IMR-90 (cell line): ENCODE results near the gene ZNF622. TPM values are rescaled to one million over a fixed set of nuclear protein-coding genes. Genes with fewer than 3 reads are reported as not detected.

Experiments
- ATAC-seq: fragments of 200-7000 bp; cut with Tn5 transposase; 2 replicates; pipeline ENCODE4 v1.9.1; 2020; ENCODE audit warnings: low read depth, mild to moderate bottlenecking, moderate library complexity
- BruUV-seq: library from RNA; stranded (reverse); fragments of 400-500 nt; replicated peaks from 2 replicates; lab custom pipeline; 2021; lab: Mats Ljungman, UMichigan
- CTCF ChIA-PET: fragments of 300-600 bp; formaldehyde crosslinking; extraction: SDS; loops from one replicate; lab custom pipeline; 2021; ENCODE audit warnings: antibody characterized with exemption; lab: Yijun Ruan, JAX
- POLR2A ChIA-PET: fragments of 300-600 bp; sonication (Branson Sonifier 250); formaldehyde crosslinking; loops from one replicate; lab custom pipeline; 2022; ENCODE audit warnings: antibody characterized with exemption; ENCODE audit not compliant: unreplicated experiment; lab: Charles Lee
- DNase-seq: peaks from one replicate; pipeline ENCODE4 v3.0.0; 2013
- H2AFZ ChIP-seq: replicated peaks from 2 replicates; pipeline ENCODE3; 2013; ENCODE audit warnings: low read length, mild to moderate bottlenecking; ENCODE audit not compliant: poor library complexity
- H2AK5ac ChIP-seq: 2 replicates; pipeline ENCODE4 v1.6.1; 2013; ENCODE audit warnings: low read depth, low read length, inconsistent platforms
- H2AK9ac ChIP-seq: replicated peaks from 2 replicates; pipeline ENCODE3; 2013; ENCODE audit warnings: mild to moderate bottlenecking, low read depth, low read length, moderate library complexity; ENCODE audit not compliant: poor library complexity
- H2BK120ac ChIP-seq: 2 replicates; pipeline ENCODE4 v1.6.1; 2013; ENCODE audit warnings: low read depth, low read length, inconsistent platforms
- H2BK15ac ChIP-seq: 3 replicates; pipeline ENCODE4 v1.6.1; 2013; ENCODE audit warnings: low read depth, low read length, inconsistent platforms
- H2BK20ac ChIP-seq: 2 replicates; pipeline ENCODE4 v1.6.1; 2013; ENCODE audit warnings: low read depth, mild to moderate bottlenecking, inconsistent platforms, low read length, moderate library complexity
- H2BK5ac ChIP-seq: 2 replicates; pipeline ENCODE4 v1.6.1; 2013; ENCODE audit warnings: mild to moderate bottlenecking, low read depth, low read length, inconsistent platforms; ENCODE audit not compliant: poor library complexity, severe bottlenecking
- H3K14ac ChIP-seq: replicated peaks from 2 replicates; pipeline ENCODE4 v1.6.1; 2013; ENCODE audit warnings: low read depth, low read length, inconsistent platforms
- H3K18ac ChIP-seq: 2 replicates; pipeline ENCODE4 v1.6.1; 2013; ENCODE audit warnings: low read depth, low read length, control low read depth
- H3K23ac ChIP-seq: 2 replicates; pipeline ENCODE4 v1.6.1; 2013; ENCODE audit warnings: low read depth, low read length, inconsistent platforms
- H3K27ac ChIP-seq: 2 replicates; pipeline ENCODE4 v1.5.1; 2013; ENCODE audit warnings: mild to moderate bottlenecking, control low read depth, low read length; ENCODE audit not compliant: insufficient read depth
- H3K27me3 ChIP-seq: 2 replicates; pipeline ENCODE4 v1.6.1; 2013; ENCODE audit warnings: low read length; ENCODE audit not compliant: control insufficient read depth, insufficient read depth
- H3K36me3 ChIP-seq: 2 replicates; pipeline ENCODE4 v1.6.1; 2013; ENCODE audit warnings: low read length, mixed read lengths; ENCODE audit not compliant: control insufficient read depth, insufficient read depth
- H3K4ac ChIP-seq: 2 replicates; pipeline ENCODE4 v1.6.1; 2013; ENCODE audit warnings: low read depth, low read length, inconsistent platforms
- H3K4me1 ChIP-seq: 2 replicates; pipeline ENCODE4 v1.6.1; 2013; ENCODE audit warnings: low read length, mixed read lengths; ENCODE audit not compliant: control insufficient read depth, insufficient read depth
- H3K4me2 ChIP-seq: 2 replicates; pipeline ENCODE4 v1.6.1; 2013; ENCODE audit warnings: low read depth, mild to moderate bottlenecking, control low read depth, low read length, moderate library complexity
- H3K4me3 ChIP-seq: 2 replicates; pipeline ENCODE4 v1.5.1; 2013; ENCODE audit warnings: low read depth, mild to moderate bottlenecking, control low read depth, low read length, moderate library complexity; ENCODE audit not compliant: insufficient read depth
- H3K56ac ChIP-seq: 2 replicates; pipeline ENCODE4 v1.6.1; 2013; ENCODE audit warnings: low read length, inconsistent platforms; ENCODE audit not compliant: insufficient read depth; ENCODE audit errors: extremely low read depth
- H3K79me1 ChIP-seq, 2 experiments: 2 replicates each; pipeline ENCODE4 v1.6.1; 2013; ENCODE audit warnings: low read length in 2 of 2, inconsistent platforms in 1 of 2, low read depth in 1 of 2
- H3K9ac ChIP-seq: 2 replicates; pipeline ENCODE4 v1.6.1; 2013; ENCODE audit warnings: low read depth, low read length, control low read depth
- H3K9me1 ChIP-seq: 2 replicates; pipeline ENCODE4 v1.6.1; 2013; ENCODE audit warnings: low read length, inconsistent platforms; ENCODE audit not compliant: insufficient read depth
- H3K9me3 ChIP-seq: 2 replicates; pipeline ENCODE4 v1.6.1; 2013; ENCODE audit warnings: low read length; ENCODE audit not compliant: control insufficient read depth, insufficient read depth
- H4K20me1 ChIP-seq: 2 replicates; pipeline ENCODE4 v1.6.1; 2013; ENCODE audit warnings: low read length, inconsistent platforms; ENCODE audit not compliant: insufficient read depth
- H4K5ac ChIP-seq: 2 replicates; pipeline ENCODE4 v1.6.1; 2013; ENCODE audit warnings: mild to moderate bottlenecking, low read depth, low read length, control low read depth
- H4K8ac ChIP-seq, 2 experiments: 2 replicates each; pipeline ENCODE4 v1.6.1; 2013; ENCODE audit warnings: low read depth in 2 of 2, low read length in 2 of 2, control low read depth in 1 of 2, inconsistent platforms in 1 of 2
- H4K91ac ChIP-seq: 2 replicates; pipeline ENCODE4 v1.6.1; 2013; ENCODE audit warnings: low read depth, low read length, inconsistent platforms; ENCODE audit not compliant: insufficient read depth
- BHLHE40 ChIP-seq: fragments of 150-350 bp; IDR thresholded peaks from 2 replicates; pipeline ENCODE4 v1.6.1; 2016; ENCODE audit warnings: mild to moderate bottlenecking, low read depth, low read length
- CEBPB ChIP-seq: IDR thresholded peaks from 2 replicates; pipeline ENCODE4 v1.6.1; 2012; ENCODE audit warnings: low read depth, low read length, improper control_type of control experiment
- CHD1 ChIP-seq: IDR thresholded peaks from 2 replicates; pipeline ENCODE4 v1.6.1; 2012; ENCODE audit warnings: low read depth, low read length, improper control_type of control experiment
- FOS ChIP-seq: fragments of 150-350 bp; IDR thresholded peaks from 2 replicates; pipeline ENCODE4 v1.6.1; 2016; ENCODE audit warnings: low read depth, low read length
- MAFK ChIP-seq: IDR thresholded peaks from 2 replicates; pipeline ENCODE4 v1.6.1; 2012; ENCODE audit warnings: low read depth, low read length, improper control_type of control experiment
- MAZ ChIP-seq: IDR thresholded peaks from 2 replicates; pipeline ENCODE4 v1.6.1; 2012; ENCODE audit warnings: low read depth, mild to moderate bottlenecking, low read length, improper control_type of control experiment, moderate library complexity, borderline replicate concordance
- MXI1 ChIP-seq: IDR thresholded peaks from 2 replicates; pipeline ENCODE4 v1.6.1; 2012; ENCODE audit warnings: low read depth, mild to moderate bottlenecking, low read length, moderate library complexity, borderline replicate concordance
- NFE2L2 ChIP-seq: fragments of 150-350 bp; IDR thresholded peaks from 2 replicates; pipeline ENCODE4 v1.6.1; 2016; ENCODE audit warnings: low read depth, mild to moderate bottlenecking, low read length
- POLR2A ChIP-seq: IDR thresholded peaks from 2 replicates; pipeline ENCODE4 v1.6.1; 2012; ENCODE audit warnings: mild to moderate bottlenecking, low read depth, low read length
- RAD21 ChIP-seq: IDR thresholded peaks from 2 replicates; pipeline ENCODE4 v1.6.1; 2012; ENCODE audit warnings: low read length, improper control_type of control experiment
- RCOR1 ChIP-seq: IDR thresholded peaks from 2 replicates; pipeline ENCODE4 v1.6.1; 2012; ENCODE audit warnings: mild to moderate bottlenecking, low read length, improper control_type of control experiment; ENCODE audit not compliant: insufficient replicate concordance
- RFX5 ChIP-seq: IDR thresholded peaks from 2 replicates; pipeline ENCODE4 v1.8.0; 2012; ENCODE audit warnings: low read depth, mild to moderate bottlenecking, low read length, moderate library complexity
- SMC3 ChIP-seq: fragments of 150-350 bp; IDR thresholded peaks from 2 replicates; pipeline ENCODE4 v1.6.1; 2016; ENCODE audit warnings: low read depth, mild to moderate bottlenecking, antibody characterized with exemption, low read length, moderate library complexity
- WGBS, 2 experiments: methylation state at CpG; one replicate each; pipeline versions ENCODE4 v1.1.5 to v1.1.7; 2013; ENCODE audit warnings: missing lambda C conversion rate in 2 of 2; ENCODE audit not compliant: insufficient read length in 1 of 2; ENCODE audit errors: extremely low coverage in 2 of 2; 5-methylcytosine and 5-hydroxymethylcytosine counted together
- dilution Hi-C: fragments of 300-500 bp; cut with HindIII; formaldehyde crosslinking; loops from one replicate; pipeline ENCODE4 v1.14.3; 2018; ENCODE audit warnings: low sequenced_read_pairs; ENCODE audit not compliant: unreplicated experiment
- in situ Hi-C: fragments of 300-500 bp; cut with MboI; formaldehyde crosslinking; loops from 3 replicates; pipeline ENCODE4 v1.14.3; 2019; ENCODE audit warnings: low sequenced_read_pairs, inconsistent platforms, mixed read lengths
- intact Hi-C: fragments of 100-400 bp; cut with micrococcal nuclease; formaldehyde crosslinking; loops from 2 replicates; pipeline ENCODE4 v1.10.0; 2022
- polyA plus RNA-seq, 3 experiments: library from polyadenylated mRNA; depleted of rRNA; stranded (reverse); fragments of >200 nt; gene quantifications; 2 replicates each; pipeline ENCODE4 v1.2.3, GENCODE V29; 2012; ENCODE audit warnings: low replicate concordance in 1 of 3
- total RNA-seq: library from RNA; depleted of rRNA; stranded (reverse); fragments of >200 nt; gene quantifications from 2 replicates; pipeline ENCODE4 v1.2.3, GENCODE V29; 2012
- TF ChIP-seq, protein P1 (sequence below): conservative IDR thresholded peaks from 2 replicates; pipeline ENCODE4 v1.5.1; 2012; ENCODE audit warnings: mild to moderate bottlenecking, low read depth, low read length, improper control_type of control experiment
- TF ChIP-seq, protein P2 (sequence below): fragments of 150-350 bp; IDR thresholded peaks from 2 replicates; pipeline ENCODE4 v1.6.1; 2017; ENCODE audit warnings: mild to moderate bottlenecking, antibody characterized with exemption, low read length, low read depth
- TF ChIP-seq, protein P3 (sequence below): fragments of 150-350 bp; IDR thresholded peaks from 2 replicates; pipeline ENCODE4 v1.6.1; 2016; ENCODE audit warnings: low read depth, mild to moderate bottlenecking, low read length, moderate library complexity, borderline replicate concordance

Gene ZNF622
- total and polyA plus RNA-seq, 2 of the 4 experiments (the other 2 are of a cell fraction): 19.5 to 49.3 TPM

DNA sequence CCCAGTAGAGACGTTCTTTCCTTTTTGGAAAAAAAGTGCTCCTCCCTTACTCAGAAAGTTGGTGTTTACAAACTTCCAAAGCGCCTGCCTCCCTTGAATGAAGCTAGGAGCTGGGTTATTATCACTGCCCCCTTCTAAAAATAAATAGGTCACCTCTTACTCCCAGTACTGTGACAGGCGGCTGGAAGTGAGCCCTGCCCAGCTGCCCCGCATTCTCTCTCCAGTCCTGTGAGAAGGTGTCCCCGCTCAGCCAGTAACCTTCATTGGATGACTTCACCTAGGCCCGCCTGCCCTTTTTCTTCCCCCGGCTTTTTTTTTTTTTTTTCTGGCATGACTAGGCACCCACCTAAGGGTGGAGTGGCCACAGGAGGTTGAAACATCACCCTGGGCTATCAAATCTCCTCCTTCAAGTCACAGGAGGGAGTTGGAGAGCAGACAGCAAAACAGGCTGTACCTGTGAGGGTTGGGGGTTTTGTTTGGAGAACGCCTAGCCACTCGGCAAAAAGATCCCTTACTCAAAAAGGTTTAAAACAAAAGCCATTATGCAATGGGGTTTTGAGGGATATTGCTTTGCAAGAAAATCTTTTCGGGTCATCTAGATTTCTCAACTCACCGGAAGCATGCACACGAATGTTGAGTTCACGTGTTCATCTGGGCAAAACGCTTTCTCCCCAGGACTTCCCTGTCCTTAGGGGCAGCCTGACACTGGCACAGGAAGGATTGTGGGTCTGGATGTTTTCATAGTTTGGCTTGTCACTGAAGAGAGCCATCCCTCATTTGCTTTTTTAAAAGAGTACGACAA lies 43.3 kb upstream of the ZNF622 start:
- no peaks in the 10 kb centered on the region for H3K36me3 ChIP-seq
- no peak overlapping the region for H2BK15ac ChIP-seq
- no peak for DNase-seq
- H2AFZ ChIP-seq: no peak overlapping the region
- H2AK5ac ChIP-seq: no peak overlapping the region
- peaks cover 31% of the 10 kb centered on the region for H3K27me3 ChIP-seq
- ATAC-seq: no peak
- H3K4me1 ChIP-seq: no peaks in the 10 kb centered on the region
- H4K5ac ChIP-seq: no peak overlapping the region
- H3K56ac ChIP-seq: no peak overlapping the region
- no peaks in the 10 kb centered on the region for H4K20me1 ChIP-seq
- intact Hi-C loops (no loop called here), dilution Hi-C loops (no loop called here), in situ Hi-C loops (no loop called here)
- H4K8ac ChIP-seq: no peak overlapping the region
- H2BK20ac ChIP-seq: no peak overlapping the region
- no peak overlapping the region for H4K91ac ChIP-seq
- ChIA-PET POLR2A (no interaction called here), CTCF (no interaction called here)
- WGBS, 2 experiments: no CpG with 5 or more reads among the region's 15 CpGs
- no peak overlapping the region for H2AK9ac ChIP-seq
- no peak overlapping the region for H2BK120ac ChIP-seq
- H3K27ac ChIP-seq: no peak overlapping the region
- no peak overlapping the region for H3K4ac ChIP-seq
- H2BK5ac ChIP-seq: no peak overlapping the region
- H3K9me1 ChIP-seq: no peaks in the 10 kb centered on the region
- no peak overlapping the region for H3K14ac ChIP-seq
- H3K4me2 ChIP-seq: no peak overlapping the region
- H3K9ac ChIP-seq: no peak overlapping the region
- no peak overlapping the region for H3K23ac ChIP-seq
- TF ChIP-seq RFX5: no peak
- no peak for TF ChIP-seq RAD21
- TF ChIP-seq MAZ: no peak
- TF ChIP-seq NFE2L2: no peak
- TF ChIP-seq MXI1: no peak
- TF ChIP-seq FOS: no peak
- TF ChIP-seq MAFK: no peak
- no peak for TF ChIP-seq POLR2A
- no peak for TF ChIP-seq CHD1
- TF ChIP-seq, protein P1, sequence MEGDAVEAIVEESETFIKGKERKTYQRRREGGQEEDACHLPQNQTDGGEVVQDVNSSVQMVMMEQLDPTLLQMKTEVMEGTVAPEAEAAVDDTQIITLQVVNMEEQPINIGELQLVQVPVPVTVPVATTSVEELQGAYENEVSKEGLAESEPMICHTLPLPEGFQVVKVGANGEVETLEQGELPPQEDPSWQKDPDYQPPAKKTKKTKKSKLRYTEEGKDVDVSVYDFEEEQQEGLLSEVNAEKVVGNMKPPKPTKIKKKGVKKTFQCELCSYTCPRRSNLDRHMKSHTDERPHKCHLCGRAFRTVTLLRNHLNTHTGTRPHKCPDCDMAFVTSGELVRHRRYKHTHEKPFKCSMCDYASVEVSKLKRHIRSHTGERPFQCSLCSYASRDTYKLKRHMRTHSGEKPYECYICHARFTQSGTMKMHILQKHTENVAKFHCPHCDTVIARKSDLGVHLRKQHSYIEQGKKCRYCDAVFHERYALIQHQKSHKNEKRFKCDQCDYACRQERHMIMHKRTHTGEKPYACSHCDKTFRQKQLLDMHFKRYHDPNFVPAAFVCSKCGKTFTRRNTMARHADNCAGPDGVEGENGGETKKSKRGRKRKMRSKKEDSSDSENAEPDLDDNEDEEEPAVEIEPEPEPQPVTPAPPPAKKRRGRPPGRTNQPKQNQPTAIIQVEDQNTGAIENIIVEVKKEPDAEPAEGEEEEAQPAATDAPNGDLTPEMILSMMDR: no peak
- no peak for TF ChIP-seq RCOR1
- TF ChIP-seq, protein P2, sequence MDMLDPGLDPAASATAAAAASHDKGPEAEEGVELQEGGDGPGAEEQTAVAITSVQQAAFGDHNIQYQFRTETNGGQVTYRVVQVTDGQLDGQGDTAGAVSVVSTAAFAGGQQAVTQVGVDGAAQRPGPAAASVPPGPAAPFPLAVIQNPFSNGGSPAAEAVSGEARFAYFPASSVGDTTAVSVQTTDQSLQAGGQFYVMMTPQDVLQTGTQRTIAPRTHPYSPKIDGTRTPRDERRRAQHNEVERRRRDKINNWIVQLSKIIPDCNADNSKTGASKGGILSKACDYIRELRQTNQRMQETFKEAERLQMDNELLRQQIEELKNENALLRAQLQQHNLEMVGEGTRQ: no peak
- no peak for TF ChIP-seq SMC3
- no peak for TF ChIP-seq BHLHE40
- TF ChIP-seq CEBPB: no peak
- TF ChIP-seq, protein P3, sequence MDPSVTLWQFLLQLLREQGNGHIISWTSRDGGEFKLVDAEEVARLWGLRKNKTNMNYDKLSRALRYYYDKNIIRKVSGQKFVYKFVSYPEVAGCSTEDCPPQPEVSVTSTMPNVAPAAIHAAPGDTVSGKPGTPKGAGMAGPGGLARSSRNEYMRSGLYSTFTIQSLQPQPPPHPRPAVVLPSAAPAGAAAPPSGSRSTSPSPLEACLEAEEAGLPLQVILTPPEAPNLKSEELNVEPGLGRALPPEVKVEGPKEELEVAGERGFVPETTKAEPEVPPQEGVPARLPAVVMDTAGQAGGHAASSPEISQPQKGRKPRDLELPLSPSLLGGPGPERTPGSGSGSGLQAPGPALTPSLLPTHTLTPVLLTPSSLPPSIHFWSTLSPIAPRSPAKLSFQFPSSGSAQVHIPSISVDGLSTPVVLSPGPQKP: no peak
- H3K4me3 ChIP-seq: no peak overlapping the region
- H3K9me3 ChIP-seq: no peaks in the 10 kb centered on the region
- no peaks in the 10 kb centered on the region for H3K79me1 ChIP-seq
- no TSS peak for BruUV-seq
- H3K18ac ChIP-seq: no peak overlapping the region
